Mesenchymal stem cell (in vitro differentiated cells and primary cell): ENCODE data around the gene ZNF592.

Experiments used
- DNase-seq: peaks from one replicate; pipeline ENCODE4 v3.0.0-alpha.2; 2013
- H2AFZ ChIP-seq: one replicate; pipeline ENCODE4 v1.6.1; 2013; ENCODE audit warnings: low read depth, mild to moderate bottlenecking, control low read depth, inconsistent platforms, low read length, moderate library complexity
- H2AK5ac ChIP-seq: 2 replicates; pipeline ENCODE4 v1.6.1; 2013; ENCODE audit warnings: low read length, moderate library complexity, mild to moderate bottlenecking, inconsistent platforms; ENCODE audit not compliant: severe bottlenecking
- H2BK120ac ChIP-seq: one replicate; pipeline ENCODE4 v1.6.1; 2013; ENCODE audit warnings: low read depth, mild to moderate bottlenecking, inconsistent platforms, low read length, moderate library complexity
- H2BK12ac ChIP-seq, 2 experiments: one replicate each; pipeline ENCODE4 v1.6.1; 2013; ENCODE audit warnings: inconsistent platforms in 2 of 2, low read length in 2 of 2, mild to moderate bottlenecking in 2 of 2, moderate library complexity in 2 of 2, control low read depth in 1 of 2
- H2BK15ac ChIP-seq: one replicate; pipeline ENCODE4 v1.6.1; 2013; ENCODE audit warnings: mild to moderate bottlenecking, low read depth, inconsistent platforms; ENCODE audit not compliant: poor library complexity, severe bottlenecking
- H2BK5ac ChIP-seq: 2 replicates; pipeline ENCODE4 v1.6.1; 2013; ENCODE audit warnings: low read depth, mild to moderate bottlenecking, low read length, control low read depth, inconsistent platforms; ENCODE audit not compliant: poor library complexity, severe bottlenecking
- H3K14ac ChIP-seq, 2 experiments: one replicate each; pipeline ENCODE4 v1.6.1; 2013; ENCODE audit warnings: inconsistent platforms in 2 of 2, low read length in 2 of 2, control low read depth in 1 of 2, mild to moderate bottlenecking in 1 of 2, moderate library complexity in 1 of 2
- H3K18ac ChIP-seq, 2 experiments: one replicate each; pipeline ENCODE4 v1.6.1; 2013; ENCODE audit warnings: inconsistent platforms in 2 of 2, low read length in 2 of 2, control low read depth in 1 of 2, low read depth in 1 of 2, mild to moderate bottlenecking in 1 of 2
- H3K23ac ChIP-seq, 2 experiments: one replicate each; pipeline ENCODE4 v1.6.1; 2013; ENCODE audit warnings: inconsistent platforms in 2 of 2, low read length in 2 of 2, mild to moderate bottlenecking in 2 of 2, moderate library complexity in 2 of 2, control low read depth in 1 of 2
- H3K27ac ChIP-seq: 2 replicates; pipeline ENCODE4 v1.5.1; 2013; ENCODE audit warnings: mild to moderate bottlenecking, moderate library complexity, low read length, control low read depth, inconsistent platforms; ENCODE audit not compliant: poor library complexity, severe bottlenecking
- H3K27me3 ChIP-seq, 2 experiments: 2 replicates each; pipeline versions ENCODE4 v1.6.1 to v1.7.0; 2013; ENCODE audit warnings: low read length in 2 of 2, mild to moderate bottlenecking in 2 of 2, moderate library complexity in 2 of 2, control low read depth in 1 of 2, inconsistent platforms in 1 of 2; ENCODE audit not compliant: control insufficient read depth in 1 of 2, insufficient read depth in 1 of 2
- H3K36me3 ChIP-seq, 2 experiments: 2 replicates each; pipeline versions ENCODE4 v1.6.1 to v1.7.0; 2013; ENCODE audit warnings: low read length in 2 of 2, control low read depth in 1 of 2, inconsistent platforms in 1 of 2, low read depth in 1 of 2, mild to moderate bottlenecking in 1 of 2; ENCODE audit not compliant: insufficient read depth in 2 of 2, control insufficient read depth in 1 of 2
- H3K4ac ChIP-seq, 2 experiments: one replicate each; pipeline ENCODE4 v1.6.1; 2013; ENCODE audit warnings: inconsistent platforms in 2 of 2, low read length in 2 of 2, mild to moderate bottlenecking in 2 of 2, moderate library complexity in 2 of 2, control low read depth in 1 of 2, low read depth in 1 of 2
- H3K4me1 ChIP-seq: 2 replicates; pipeline ENCODE4 v1.6.1; 2013; ENCODE audit warnings: low read depth, low read length, control low read depth; ENCODE audit not compliant: control insufficient read depth, insufficient read depth
- H3K4me2 ChIP-seq: 2 replicates; pipeline ENCODE4 v1.6.1; 2013; ENCODE audit warnings: low read length, mild to moderate bottlenecking, inconsistent platforms; ENCODE audit not compliant: poor library complexity, severe bottlenecking
- H3K4me3 ChIP-seq, 2 experiments: 2 replicates each; pipeline versions ENCODE4 v1.5.1 to v1.7.0; 2013; ENCODE audit warnings: low read length in 2 of 2, mild to moderate bottlenecking in 2 of 2, control low read depth in 1 of 2, low read depth in 1 of 2; ENCODE audit not compliant: insufficient read depth in 1 of 2
- H3K79me1 ChIP-seq: replicated peaks from 2 replicates; pipeline ENCODE4 v1.6.1; 2013; ENCODE audit warnings: mild to moderate bottlenecking, control low read depth, low read length, inconsistent platforms; ENCODE audit not compliant: poor library complexity, severe bottlenecking
- H3K9ac ChIP-seq: 2 replicates; pipeline ENCODE4 v1.7.0; 2013; ENCODE audit warnings: mild to moderate bottlenecking, low read length, moderate library complexity
- H3K9me3 ChIP-seq: 2 replicates; pipeline ENCODE4 v1.7.0; 2013; ENCODE audit warnings: mild to moderate bottlenecking, low read length; ENCODE audit not compliant: control insufficient read depth
- H4K8ac ChIP-seq: one replicate; pipeline ENCODE4 v1.6.1; 2013; ENCODE audit warnings: inconsistent platforms, mild to moderate bottlenecking, low read length, moderate library complexity
- H4K91ac ChIP-seq: one replicate; pipeline ENCODE4 v1.6.1; 2013; ENCODE audit warnings: mild to moderate bottlenecking, low read length, inconsistent platforms
- WGBS: methylation state at CpG from one replicate; pipeline ENCODE4 v1.1.7; 2013; ENCODE audit warnings: mixed read lengths; 5-methylcytosine and 5-hydroxymethylcytosine counted together

Gene ZNF592

GRCh38 chr15:84793431-84794161, 45.2 kb downstream of the ZNF592 start:
- Histone ChIP-seq H3K4me3 (no peak overlapping the region), H3K4me2 (no peak overlapping the region), H3K18ac (no peak overlapping the region), H2AFZ (no peak overlapping the region), H4K8ac (no peak overlapping the region), H3K9ac (no peak overlapping the region), H2AK5ac (no peak overlapping the region), H2BK12ac (no peak overlapping the region), H3K36me3 (peaks cover 26 to 62% of the 10 kb centered on the region in 2 experiments), H2BK120ac (no peak overlapping the region), H3K9me3 (no peaks in the 10 kb centered on the region), H3K23ac (no peak overlapping the region), H2BK15ac (no peak overlapping the region), H4K91ac (no peak overlapping the region), H3K14ac (no peak overlapping the region), H3K79me1 (peaks cover 34% of the 10 kb centered on the region), H3K4ac (no peak overlapping the region), H3K27me3 (no peaks in the 10 kb centered on the region), H3K27ac (no peak overlapping the region), H2BK5ac (no peak overlapping the region), H3K4me1 (peaks cover 9% of the 10 kb centered on the region)
- DNase-seq, result no peak
- 98% methylated on average over 4 of the region's 7 CpGs for WGBS

GRCh38 chr15:84794162-84794547, 45.8 kb downstream of the ZNF592 start:
- Histone ChIP-seq H3K4me3 (no peak overlapping the region), H2BK12ac (no peak overlapping the region), H3K14ac (no peak overlapping the region), H3K27me3 (no peaks in the 10 kb centered on the region), H4K91ac (no peak overlapping the region), H2BK5ac (no peak overlapping the region), H3K4ac (no peak overlapping the region), H4K8ac (no peak overlapping the region), H3K27ac (no peak overlapping the region), H3K4me1 (peaks cover 9% of the 10 kb centered on the region), H2AK5ac (no peak overlapping the region), H3K9ac (no peak overlapping the region), H2BK15ac (no peak overlapping the region), H3K79me1 (peaks cover 36% of the 10 kb centered on the region), H3K23ac (no peak overlapping the region), H3K9me3 (no peaks in the 10 kb centered on the region), H3K4me2 (no peak overlapping the region), H3K36me3 (peaks cover 28 to 67% of the 10 kb centered on the region in 2 experiments), H3K18ac (no peak overlapping the region), H2BK120ac (no peak overlapping the region), H2AFZ (no peak overlapping the region)
- DNase-seq, result no peak
- WGBS, result 89% methylated on average over 3 of the region's 4 CpGs

- Histone ChIP-seq H3K27ac (no peak overlapping the region), H2AK5ac (no peak overlapping the region), H4K8ac (no peak overlapping the region), H2BK120ac (no peak overlapping the region), H3K9ac (no peak overlapping the region), H2BK15ac (no peak overlapping the region), H3K27me3 (no peaks in the 10 kb centered on the region), H3K4me1 (peaks cover 9% of the 10 kb centered on the region), H3K14ac (no peak overlapping the region), H3K18ac (no peak overlapping the region), H2BK5ac (no peak overlapping the region), H2BK12ac (no peak overlapping the region), H3K9me3 (no peaks in the 10 kb centered on the region), H3K4ac (no peak overlapping the region), H3K4me2 (no peak overlapping the region), H3K79me1 (peaks cover 42% of the 10 kb centered on the region), H2AFZ (no peak overlapping the region), H3K36me3 (peaks cover 38 to 76% of the 10 kb centered on the region in 2 experiments), H3K23ac (no peak overlapping the region), H3K4me3 (no peak overlapping the region), H4K91ac (no peak overlapping the region)
- WGBS, result 100% methylated on average over 3 of the region's 3 CpGs
- peak; percentile 10 for DNase-seq
These were observed 46.8 kb downstream of the ZNF592 start for GRCh38 chr15:84795186-84795585.

- H3K23ac ChIP-seq, result no peak overlapping the region
- no peak overlapping the region for H3K18ac ChIP-seq
- H3K9ac ChIP-seq, result peak overlapping the region; percentile 44
- no peak overlapping the region for H3K4ac ChIP-seq
- H4K8ac ChIP-seq, result no peak overlapping the region
- no peak overlapping the region for H2BK12ac ChIP-seq
- no peak overlapping the region for H2AFZ ChIP-seq
- no peak overlapping the region for H2AK5ac ChIP-seq
- H3K27ac ChIP-seq, result peak overlapping the region; percentile 17
- no peaks in the 10 kb centered on the region for H3K27me3 ChIP-seq
- no peak overlapping the region for H3K4me2 ChIP-seq
- H3K14ac ChIP-seq, result no peak overlapping the region
- H3K4me3 ChIP-seq, result no peak overlapping the region
- H3K36me3 ChIP-seq, result peaks cover 52 to 74% of the 10 kb centered on the region in 2 experiments
- H2BK120ac ChIP-seq, result no peak overlapping the region
- peaks cover 33% of the 10 kb centered on the region for H3K79me1 ChIP-seq
- no peak overlapping the region for H2BK5ac ChIP-seq
- DNase-seq, result peak; percentile 65
- no peak overlapping the region for H2BK15ac ChIP-seq
- H4K91ac ChIP-seq, result no peak overlapping the region
- peaks cover 9% of the 10 kb centered on the region for H3K4me1 ChIP-seq
- H3K9me3 ChIP-seq, result no peaks in the 10 kb centered on the region
- 93% methylated on average over 1 of the region's 4 CpGs for WGBS
These were observed 48.8 kb downstream of the ZNF592 start for GRCh38 chr15:84797212-84797611.
